Esophagus squamous epithelium (tissue), 5 donors: ENCODE data around the gene EXOSC9. TPM values are rescaled to one million over a fixed set of nuclear protein-coding genes. Genes with fewer than 3 reads are reported as not detected.

Source experiments
- DNase-seq: peaks from one replicate; lab custom pipeline; 2025; lab: John Stamatoyannopoulos, UW
- H3K27ac ChIP-seq, 4 donors: fragments of 200-600 bp; sonication (generic); one replicate each; pipeline ENCODE4 v1.5.1; 2016 to 2019; ENCODE audit warnings: mild to moderate bottlenecking in 1 of 4
- H3K27me3 ChIP-seq, 4 donors: fragments of 200-600 bp; sonication (generic); 1 replicate in 3 of 4; 2 replicates in 1 of 4; pipeline versions ENCODE4 v1.5.1 to v1.6.0; 2017 to 2021; ENCODE audit warnings: antibody characterized with exemption in 1 of 4
- H3K36me3 ChIP-seq, 3 donors: fragments of 200-600 bp; sonication (generic); one replicate each; pipeline ENCODE4 v1.5.1; 2016 to 2019
- H3K4me1 ChIP-seq, 3 donors: fragments of 200-600 bp; sonication (generic); one replicate each; pipeline ENCODE4 v1.5.1; 2017 to 2019
- H3K4me3 ChIP-seq, 4 donors: fragments of 200-600 bp; sonication (generic); 1 replicate in 3 of 4; 2 replicates in 1 of 4; pipeline ENCODE4 v1.5.1; 2016 to 2019; ENCODE audit warnings: mild to moderate bottlenecking in 2 of 4, moderate library complexity in 1 of 4
- H3K9me3 ChIP-seq, 3 donors: fragments of 200-600 bp; sonication (generic); one replicate each; pipeline ENCODE4 v1.5.1; 2016 to 2019
- CTCF ChIP-seq, 6 experiments: fragments of 450-650 bp in 4 of 6; fragments of 200-600 bp in 2 of 6; sonication (generic) in 2 of 6; IDR thresholded peaks; one replicate each; pipeline ENCODE4 v1.5.1; 2016 to 2019; ENCODE audit warnings: antibody characterized with exemption in 6 of 6, mild to moderate bottlenecking in 4 of 6, moderate library complexity in 4 of 6
- POLR2A ChIP-seq, 4 donors: fragments of 450-650 bp; IDR thresholded peaks; one replicate each; pipeline ENCODE4 v1.6.1; 2017; ENCODE audit warnings: antibody characterized with exemption in 4 of 4, mild to moderate bottlenecking in 4 of 4, moderate library complexity in 3 of 4
- WGBS, 2 donors: methylation state at CpG; one replicate each; pipeline ENCODE4 v1.1.5; 2018; 5-methylcytosine and 5-hydroxymethylcytosine counted together
- intact Hi-C: fragments of 100-400 bp; cut with DNase I; formaldehyde crosslinking; loops from one replicate; pipeline ENCODE4 v1.15.0; 2022
- total RNA-seq, 4 donors: library from RNA; depleted of rRNA; stranded (reverse); fragments of >200 nt; gene quantifications; one replicate each; pipeline ENCODE4 v1.1.0, GENCODE V29; 2016
- donor health status: DM: yes; HTN: yes; CAD: no.

EXOSC9 gene
- total RNA-seq, 4 donors from 2014 or later: 9.3 to 27.7 (median 23.9) TPM

- WGBS, 2 donors: 72 to 75% methylated on average over 2 of the region's 2 CpGs
- no peaks in the 10 kb centered on the region for H3K4me1 ChIP-seq
- H3K4me3 ChIP-seq: no peak overlapping the region
- no peaks in the 10 kb centered on the region for H3K36me3 ChIP-seq
- H3K9me3 ChIP-seq: peaks cover 0 to 2% (median 0%) of the 10 kb centered on the region in 3 donors
- no peak for DNase-seq
- intact Hi-C loops: no loop called here
- H3K27me3 ChIP-seq: peaks cover 0 to 23% (median 0%) of the 10 kb centered on the region in 4 donors
- TF ChIP-seq POLR2A (IDR thresholded peaks at IDR 0.05) (no peak), CTCF (IDR thresholded peaks at IDR 0.05) (no peak)
- H3K27ac ChIP-seq: no peak overlapping the region
Measured at GRCh38 chr4:121788896-121789295, 12.2 kb upstream of the EXOSC9 start.

DNA sequence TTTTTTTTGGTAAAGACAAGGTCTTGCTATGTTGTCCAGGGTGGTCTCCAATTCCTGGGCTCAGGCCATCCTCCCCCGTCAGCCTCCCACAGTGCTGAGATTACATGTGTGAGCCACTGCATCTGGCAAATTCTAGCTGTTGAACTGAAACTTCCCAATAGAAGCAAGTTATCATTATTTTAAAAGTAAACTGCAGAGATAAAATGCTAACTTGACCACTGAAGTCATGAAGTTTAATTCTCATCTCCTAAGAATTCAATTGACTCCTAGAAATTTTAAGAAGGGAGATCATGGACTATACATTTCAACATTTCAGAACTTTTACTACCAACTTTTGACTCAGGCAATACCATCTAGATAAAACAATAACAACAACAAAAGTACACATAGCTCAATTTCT is 11.7 kb upstream of the EXOSC9 start:
- H3K36me3 ChIP-seq: no peaks in the 10 kb centered on the region
- intact Hi-C loops: no loop called here
- H3K27ac ChIP-seq: no peak overlapping the region
- peaks cover 0 to 29% (median 0%) of the 10 kb centered on the region in 4 donors for H3K27me3 ChIP-seq
- peaks cover 0 to under 1% (median 0%) of the 10 kb centered on the region in 3 donors for H3K9me3 ChIP-seq
- no peaks in the 10 kb centered on the region for H3K4me1 ChIP-seq
- 100% methylated on average over 1 of the region's 1 CpG for WGBS, 2 donors
- no peak for DNase-seq
- TF ChIP-seq CTCF (IDR thresholded peaks at IDR 0.05) (no peak), POLR2A (IDR thresholded peaks at IDR 0.05) (no peak)
- no peak overlapping the region for H3K4me3 ChIP-seq

GRCh38 chr4:121789960-121790829 is 10.9 kb upstream of the EXOSC9 start:
- Histone ChIP-seq H3K4me1 (no peaks in the 10 kb centered on the region), H3K4me3 (no peak overlapping the region), H3K27ac (no peak overlapping the region), H3K36me3 (no peaks in the 10 kb centered on the region), H3K9me3 (no peaks in the 10 kb centered on the region), H3K27me3 (peaks cover 0 to 34% (median 0%) of the 10 kb centered on the region in 4 donors)
- TF ChIP-seq CTCF (IDR thresholded peaks at IDR 0.05): no peak
- intact Hi-C loops: no loop called here
- 55 to 57% methylated on average over 3 of the region's 3 CpGs for WGBS, 2 donors
- no peak for DNase-seq

DNA sequence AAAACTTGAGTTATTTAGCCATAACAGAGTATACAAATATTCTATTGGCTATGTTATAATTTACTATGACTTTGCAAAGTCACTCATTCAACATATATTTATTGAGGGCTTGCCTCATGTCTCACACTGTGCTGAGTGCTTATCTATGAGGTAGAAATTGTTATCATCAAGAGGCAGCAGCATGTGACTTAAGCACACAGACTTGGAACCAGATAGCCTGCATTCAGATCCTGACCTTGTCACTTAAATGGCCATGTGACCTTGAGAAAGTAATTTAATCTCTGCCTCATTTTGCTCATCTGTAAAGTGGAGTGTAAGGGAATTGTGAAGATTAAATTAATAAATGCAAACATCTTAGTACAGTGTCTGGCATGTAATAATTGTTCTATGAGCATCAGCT is 10.1 kb upstream of the EXOSC9 start:
- Histone ChIP-seq H3K27ac (no peak overlapping the region), H3K27me3 (peaks cover 0 to 38% (median 0%) of the 10 kb centered on the region in 4 donors), H3K9me3 (no peaks in the 10 kb centered on the region), H3K4me3 (no peak overlapping the region), H3K4me1 (no peaks in the 10 kb centered on the region), H3K36me3 (no peaks in the 10 kb centered on the region)
- TF ChIP-seq CTCF (IDR thresholded peaks at IDR 0.05): no peak
- no peak for TF ChIP-seq POLR2A (IDR thresholded peaks at IDR 0.05)
- intact Hi-C loops: no loop called here
- DNase-seq: no peak

DNA sequence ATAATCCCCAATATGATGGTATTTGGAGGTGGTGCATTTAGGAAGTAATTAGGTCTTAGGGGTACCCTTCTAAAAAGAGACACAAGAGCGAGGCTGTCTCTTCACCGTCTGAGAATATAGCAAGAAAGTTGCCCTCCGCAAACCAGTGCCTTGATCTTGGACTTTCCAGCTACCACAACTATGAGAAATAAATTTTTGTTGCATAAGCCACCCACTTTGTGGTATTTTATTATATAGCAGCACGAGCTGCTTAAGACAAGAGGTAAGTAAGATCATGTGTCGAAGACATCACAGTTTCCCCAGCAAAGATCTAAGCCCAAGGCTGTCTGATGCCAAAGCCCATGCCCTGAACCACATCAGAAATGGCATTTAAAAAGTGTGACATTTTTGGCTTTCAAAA is 9.6 kb upstream of the EXOSC9 start:
- intact Hi-C loops: no loop called here
- DNase-seq: no peak

More for the DNA sequence above, 9.6 kb upstream of the EXOSC9 start:
- TF ChIP-seq POLR2A (IDR thresholded peaks at IDR 0.05) (no peak), CTCF (IDR thresholded peaks at IDR 0.05) (no peak)
- Histone ChIP-seq H3K4me1 (no peaks in the 10 kb centered on the region), H3K36me3 (no peaks in the 10 kb centered on the region), H3K27ac (no peak overlapping the region), H3K27me3 (peaks cover 0 to 38% (median 0%) of the 10 kb centered on the region in 4 donors), H3K4me3 (no peak overlapping the region), H3K9me3 (no peaks in the 10 kb centered on the region)
- WGBS, 2 donors: 77 to 82% methylated on average over 5 of the region's 5 CpGs
